EL (cell line): ENCODE measurements around the gene PPP2R1A.
"Not testable (repeated sequence)": the region's sequence is repeated elsewhere in the genome, so short reads cannot be mapped to it uniquely, and the experiment has no call there.

Experiments
- DNase-seq: peaks from one replicate; pipeline ENCODE4 v3.0.0-alpha.2; 2016

Gene PPP2R1A

GRCh38 chr19:52258426-52258825 lies 68.6 kb downstream of the PPP2R1A start:
- DNase-seq, result no peak

DNA sequence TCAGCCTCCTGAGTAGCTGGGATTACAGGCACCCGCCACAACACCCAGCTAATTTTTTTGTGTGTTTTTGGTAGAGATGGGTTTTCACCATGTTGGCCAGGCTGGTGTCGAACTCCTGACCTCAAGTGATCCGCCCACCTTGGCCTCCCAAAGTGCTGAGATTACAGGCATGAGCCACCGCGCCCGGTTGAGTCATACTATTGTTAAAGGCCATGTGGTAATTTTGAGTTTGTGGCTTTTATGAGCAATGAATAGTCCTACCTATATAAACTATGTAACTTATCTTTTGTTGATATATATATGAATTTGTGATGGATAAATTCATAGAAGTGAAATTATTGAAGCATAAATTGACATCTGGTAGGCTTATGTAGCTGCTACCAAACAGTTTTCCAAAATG lies 75.7 kb downstream of the PPP2R1A start:
- DNase-seq, result not testable (repeated sequence)

DNA sequence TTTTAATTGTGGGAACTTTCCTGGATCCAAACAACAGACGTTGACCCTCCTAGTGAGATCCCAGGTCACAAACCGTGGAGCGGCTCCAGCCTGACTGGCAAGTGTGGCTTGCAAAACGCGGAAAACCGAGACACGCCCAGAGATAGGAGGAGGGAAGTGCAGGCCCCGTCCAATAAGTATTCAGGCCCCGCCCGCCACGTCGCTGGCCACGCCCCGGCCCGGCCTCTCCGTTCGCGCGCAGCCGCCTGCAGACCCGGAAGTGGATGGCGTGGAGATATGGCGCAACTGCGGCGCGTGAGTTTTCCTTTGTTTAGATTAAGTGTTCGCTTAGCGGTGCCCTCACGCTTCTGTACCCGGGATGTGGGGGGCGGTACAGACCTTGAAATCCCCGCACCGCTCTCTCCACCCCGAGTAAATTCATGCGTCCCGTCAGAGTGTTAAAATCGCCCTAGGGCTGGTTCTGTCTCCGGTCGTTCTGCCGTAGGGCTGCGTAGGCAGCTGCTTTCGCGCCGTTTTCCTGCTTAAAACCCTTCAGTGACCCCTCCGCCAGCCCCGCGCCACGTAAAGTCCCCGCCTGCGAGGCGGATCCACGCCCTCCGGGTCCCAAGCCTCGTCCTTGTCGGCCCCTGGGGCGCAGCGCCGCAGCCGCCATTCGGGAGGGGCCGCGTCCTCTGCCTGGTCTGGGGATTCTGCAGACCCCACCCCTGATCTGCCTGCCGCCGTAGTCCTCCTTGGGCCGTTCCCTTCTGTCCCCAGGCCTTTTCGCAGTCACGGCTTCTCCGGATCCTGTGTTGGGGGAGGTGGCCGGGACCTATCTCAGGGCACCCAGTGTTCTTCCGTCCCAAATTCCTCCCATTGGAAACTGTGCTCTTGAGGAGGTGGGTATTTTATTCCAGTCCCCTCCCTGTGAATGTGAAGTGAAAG lies 79.7 kb downstream of the PPP2R1A start, which contains the start of gene ZNF766:
TSS of gene ZNF766 (plus strand) at position 250 of the 924 bp plus-strand sequence. CDS start at position 277, 27 bp downstream.
- DNase-seq, result peak; percentile 95

- peak; percentile 25 for DNase-seq
Observed at GRCh38 chr19:52270266-52270885, 80.5 kb downstream of the PPP2R1A start.

DNA sequence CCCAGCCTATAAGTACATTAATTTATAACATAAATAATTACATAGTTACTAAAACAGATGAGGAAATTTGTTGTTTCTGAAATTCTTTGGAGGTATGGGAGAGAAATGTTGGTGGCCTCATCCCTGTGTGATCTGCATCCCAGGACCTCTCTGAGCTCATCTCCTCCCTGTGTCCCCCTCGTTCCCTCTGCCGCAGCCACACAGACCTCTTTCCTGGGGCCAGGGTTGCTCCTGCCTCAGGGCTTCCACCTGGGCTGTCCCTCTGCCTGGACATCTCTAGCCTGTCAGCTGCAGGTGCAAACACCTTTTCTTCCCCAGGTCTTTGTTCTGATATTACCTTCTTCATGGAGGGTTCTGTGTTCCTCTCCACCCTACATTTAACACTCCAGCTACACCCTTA lies 83.4 kb downstream of the PPP2R1A start:
- DNase-seq, result no peak

DNA sequence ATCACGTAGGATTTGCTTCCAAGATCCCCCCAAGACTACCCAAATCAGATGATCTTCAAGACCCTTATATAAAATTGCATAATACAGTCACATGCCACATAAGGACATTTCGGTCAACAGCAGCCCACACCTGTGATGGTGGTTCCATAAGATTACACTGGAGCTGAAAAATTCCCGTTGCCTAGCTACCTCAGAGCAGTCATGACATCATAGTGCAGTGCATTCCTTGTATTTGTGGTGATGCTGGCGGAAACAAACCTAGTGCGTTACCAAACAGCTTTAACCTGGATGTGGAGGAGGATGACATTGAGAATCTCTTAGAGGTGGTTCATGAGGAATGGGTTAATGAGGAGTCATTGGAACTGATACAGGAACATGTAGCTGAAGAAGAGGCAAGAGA lies 84.3 kb downstream of the PPP2R1A start:
- DNase-seq, result no peak

DNA sequence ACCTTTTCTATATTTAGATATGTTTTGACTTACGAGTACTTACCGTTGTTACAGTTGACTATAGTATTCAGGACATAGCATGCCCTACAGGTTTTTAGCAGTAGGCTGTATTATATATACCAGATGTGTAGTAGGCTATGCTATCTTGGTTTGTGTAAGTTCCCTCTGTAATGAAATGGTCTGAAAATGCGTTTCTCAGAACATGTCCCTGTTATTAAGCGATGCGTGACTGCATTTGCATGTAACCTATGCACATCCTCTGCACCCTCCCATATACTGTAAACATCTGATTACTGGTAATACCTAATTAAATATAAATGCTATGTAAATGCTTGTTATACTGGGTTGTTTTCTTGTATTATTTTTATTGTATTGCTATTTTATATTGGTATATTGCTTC lies 86.1 kb downstream of the PPP2R1A start:
- no peak for DNase-seq

GRCh38 chr19:52277471-52277870 lies 87.6 kb downstream of the PPP2R1A start:
- DNase-seq, result no peak
